ENCODE data around the gene OR10W1. TPM values are rescaled to one million over a fixed set of nuclear protein-coding genes. Genes with fewer than 3 reads are reported as not detected.
A peak's percentile ranks its signal among the peaks of the same experiment; 100 is the strongest.

The OR10W1 gene
- total RNA-seq, 4 donors from 2014 or later, result not detected

- H3K27me3 ChIP-seq, result no peaks in the 10 kb centered on the region
- no peak overlapping the region for H3K4me3 ChIP-seq (replicated peaks in 1 of 3)
- intact Hi-C loops (cut with DNase I), result no loop called here
- H3K4me1 ChIP-seq, result no peaks in the 10 kb centered on the region
- no peaks in the 10 kb centered on the region for H3K36me3 ChIP-seq
- no peaks in the 10 kb centered on the region for H3K9me3 ChIP-seq
- H3K27ac ChIP-seq, result no peak overlapping the region
- 8 to 13% methylated on average over 1 of the region's 1 CpG for WGBS, 2 donors
- TF ChIP-seq, protein P1, sequence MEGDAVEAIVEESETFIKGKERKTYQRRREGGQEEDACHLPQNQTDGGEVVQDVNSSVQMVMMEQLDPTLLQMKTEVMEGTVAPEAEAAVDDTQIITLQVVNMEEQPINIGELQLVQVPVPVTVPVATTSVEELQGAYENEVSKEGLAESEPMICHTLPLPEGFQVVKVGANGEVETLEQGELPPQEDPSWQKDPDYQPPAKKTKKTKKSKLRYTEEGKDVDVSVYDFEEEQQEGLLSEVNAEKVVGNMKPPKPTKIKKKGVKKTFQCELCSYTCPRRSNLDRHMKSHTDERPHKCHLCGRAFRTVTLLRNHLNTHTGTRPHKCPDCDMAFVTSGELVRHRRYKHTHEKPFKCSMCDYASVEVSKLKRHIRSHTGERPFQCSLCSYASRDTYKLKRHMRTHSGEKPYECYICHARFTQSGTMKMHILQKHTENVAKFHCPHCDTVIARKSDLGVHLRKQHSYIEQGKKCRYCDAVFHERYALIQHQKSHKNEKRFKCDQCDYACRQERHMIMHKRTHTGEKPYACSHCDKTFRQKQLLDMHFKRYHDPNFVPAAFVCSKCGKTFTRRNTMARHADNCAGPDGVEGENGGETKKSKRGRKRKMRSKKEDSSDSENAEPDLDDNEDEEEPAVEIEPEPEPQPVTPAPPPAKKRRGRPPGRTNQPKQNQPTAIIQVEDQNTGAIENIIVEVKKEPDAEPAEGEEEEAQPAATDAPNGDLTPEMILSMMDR (IDR thresholded peaks at IDR 0.05), result peak in 1 of 6 experiments; percentile 10
- TF ChIP-seq POLR2A (IDR thresholded peaks at IDR 0.05), result no peak
- DNase-seq, result no peak
These were observed 18.2 kb upstream of the OR10W1 start for GRCh38 chr11:58286249-58286648.

DNA sequence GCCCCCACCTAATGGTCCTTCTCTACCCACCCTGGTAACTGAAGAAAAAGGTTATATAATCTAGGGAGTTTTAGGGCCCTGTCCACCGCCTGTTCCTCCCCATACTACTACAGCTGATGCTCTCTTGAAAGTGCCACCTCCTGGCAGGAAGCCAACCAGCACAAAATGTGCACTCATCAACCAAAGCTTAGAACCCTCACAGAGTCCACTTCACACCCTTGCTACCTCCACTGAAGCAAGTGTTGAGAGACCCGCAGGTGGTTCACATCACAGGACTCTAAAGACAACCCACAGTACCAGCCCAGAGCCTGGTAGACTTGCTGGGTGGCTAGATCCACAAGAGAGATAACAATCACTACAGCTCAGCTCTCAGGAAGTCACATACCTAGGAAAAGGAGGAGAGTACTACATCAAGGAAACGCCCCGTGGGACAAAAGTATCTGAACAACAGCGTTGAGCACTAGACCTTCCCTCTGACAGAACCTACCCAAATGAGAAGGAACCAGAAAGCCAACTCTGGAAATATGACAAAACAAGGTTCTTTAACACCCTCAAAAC lies 17.5 kb upstream of the OR10W1 start:
- no peaks in the 10 kb centered on the region for H3K36me3 ChIP-seq
- H3K4me3 ChIP-seq (replicated peaks in 1 of 3), result no peak overlapping the region
- no peaks in the 10 kb centered on the region for H3K27me3 ChIP-seq
- 33 to 47% methylated on average over 5 of the region's 5 CpGs for WGBS, 2 donors
- no peak for DNase-seq
- H3K27ac ChIP-seq, result no peak overlapping the region
- intact Hi-C loops (cut with DNase I), result no loop called here
- H3K9me3 ChIP-seq, result no peaks in the 10 kb centered on the region
- TF ChIP-seq, protein P1 (IDR thresholded peaks at IDR 0.05), result no peak
- no peak for TF ChIP-seq POLR2A (IDR thresholded peaks at IDR 0.05)
- H3K4me1 ChIP-seq, result no peaks in the 10 kb centered on the region

- H3K4me3 ChIP-seq (replicated peaks in 1 of 3), result no peak overlapping the region
- H3K4me1 ChIP-seq, result no peaks in the 10 kb centered on the region
- no peaks in the 10 kb centered on the region for H3K36me3 ChIP-seq
- H3K27me3 ChIP-seq, result no peaks in the 10 kb centered on the region
- no peak overlapping the region for H3K27ac ChIP-seq
- H3K9me3 ChIP-seq, result no peaks in the 10 kb centered on the region
- no peak for DNase-seq
- WGBS, 2 donors, result 28 to 33% methylated on average over 1 of the region's 1 CpG
- TF ChIP-seq, protein P1 (IDR thresholded peaks at IDR 0.05), result no peak
- TF ChIP-seq POLR2A (IDR thresholded peaks at IDR 0.05), result no peak
- intact Hi-C loops (cut with DNase I), result no loop called here
These were observed 8.1 kb upstream of the OR10W1 start for GRCh38 chr11:58276151-58276550.

GRCh38 chr11:58275002-58275401 lies 6.9 kb upstream of the OR10W1 start:
- H3K9me3 ChIP-seq, result no peaks in the 10 kb centered on the region
- no peak for DNase-seq
- TF ChIP-seq, protein P1 (IDR thresholded peaks at IDR 0.05), result no peak
- no peak for TF ChIP-seq POLR2A (IDR thresholded peaks at IDR 0.05)
- H3K36me3 ChIP-seq, result no peaks in the 10 kb centered on the region
- WGBS, 2 donors, result 85 to 89% methylated on average over 2 of the region's 2 CpGs
- H3K27ac ChIP-seq, result no peak overlapping the region
- H3K4me1 ChIP-seq, result no peaks in the 10 kb centered on the region
- H3K27me3 ChIP-seq, result no peaks in the 10 kb centered on the region
- intact Hi-C loops (cut with DNase I), result no loop called here
- no peak overlapping the region for H3K4me3 ChIP-seq (replicated peaks in 1 of 3)

GRCh38 chr11:58259983-58260382 lies 8.1 kb downstream of the OR10W1 start:
- intact Hi-C loops (cut with DNase I), result no loop called here

More at GRCh38 chr11:58259983-58260382, 8.1 kb downstream of the OR10W1 start:
- H3K36me3 ChIP-seq, result no peaks in the 10 kb centered on the region
- H3K4me3 ChIP-seq (replicated peaks in 1 of 3), result no peak overlapping the region
- H3K4me1 ChIP-seq, result no peaks in the 10 kb centered on the region
- no peaks in the 10 kb centered on the region for H3K9me3 ChIP-seq
- TF ChIP-seq, protein P1 (IDR thresholded peaks at IDR 0.05), result no peak
- TF ChIP-seq POLR2A (IDR thresholded peaks at IDR 0.05), result no peak
- H3K27ac ChIP-seq, result no peak overlapping the region
- no peaks in the 10 kb centered on the region for H3K27me3 ChIP-seq
- no peak for DNase-seq
- WGBS, 2 donors, result 81 to 87% methylated on average over 2 of the region's 2 CpGs
